GM12878 (cell line): Measurements from ENCODE around the gene MEI1. TPM values are rescaled to one million over a fixed set of nuclear protein-coding genes. Genes with fewer than 3 reads are reported as not detected.

Experiments used
- ATAC-seq: fragments of 200-7000 bp; cut with Tn5 transposase; 3 replicates; pipeline ENCODE4 v1.9.1; 2020; ENCODE audit warnings: mild to moderate bottlenecking, moderate library complexity
- BruUV-seq: library from RNA; stranded (reverse); fragments of 400-500 nt; replicated peaks from 2 replicates; lab custom pipeline; 2021; lab: Mats Ljungman, UMichigan
- CTCF ChIA-PET: fragments of 300-600 bp; sonication (Branson Sonifier 250); formaldehyde crosslinking; extraction: SDS; loops from one replicate; lab custom pipeline; 2021; ENCODE audit warnings: inconsistent platforms; lab: Yijun Ruan, JAX
- POLR2A ChIA-PET: fragments of 350-600 bp; formaldehyde crosslinking; extraction: SDS; loops from one replicate; lab custom pipeline; 2021; ENCODE audit warnings: inconsistent platforms; lab: Charles Lee
- RAD21 ChIA-PET: fragments of 300-600 bp; sonication (Branson Sonifier 250); formaldehyde crosslinking; loops from one replicate; lab custom pipeline; 2023; ENCODE audit warnings: antibody characterized with exemption; ENCODE audit not compliant: unreplicated experiment; lab: Charles Lee
- SMC1A ChIA-PET: fragments of 300-600 bp; sonication (Branson Sonifier 250); formaldehyde crosslinking; loops from one replicate; lab custom pipeline; 2023; ENCODE audit not compliant: unreplicated experiment, uncharacterized antibody; lab: Charles Lee
- DNase-seq: peaks from one replicate; pipeline ENCODE4 v3.0.0-alpha.2; 2011; ENCODE audit warnings: low read depth, low spot score
- FAIRE-seq: peaks from 3 replicates; lab custom pipeline; 2011; peaks lifted over from hg19 to GRCh38; lab: Jason Lieb, UNC
- H2AFZ ChIP-seq: 2 replicates; pipeline ENCODE4 v1.6.0; 2011; ENCODE audit warnings: low read depth, low read length, control low read depth; ENCODE audit not compliant: control insufficient read depth
- H3K27ac ChIP-seq: 2 replicates; pipeline ENCODE4 v1.5.1; 2011; ENCODE audit warnings: control low read depth; ENCODE audit not compliant: control insufficient read depth, insufficient read depth
- H3K27me3 ChIP-seq, 2 experiments: replicated peaks in 1 of 2; 2 replicates each; pipeline versions ENCODE4 v1.6.0 to v1.6.1; 2011; ENCODE audit warnings: low read length in 1 of 2; ENCODE audit not compliant: control insufficient read depth in 2 of 2, insufficient read depth in 2 of 2
- H3K36me3 ChIP-seq, 2 experiments: 2 replicates each; pipeline ENCODE4 v1.5.1; 2011; ENCODE audit warnings: low read length in 1 of 2; ENCODE audit not compliant: control insufficient read depth in 2 of 2, insufficient read depth in 2 of 2
- H3K4me1 ChIP-seq: 2 replicates; pipeline ENCODE4 v1.6.1; 2011; ENCODE audit warnings: mild to moderate bottlenecking, low read length, moderate library complexity, mixed read lengths; ENCODE audit not compliant: control insufficient read depth, insufficient read depth
- H3K4me2 ChIP-seq: 2 replicates; pipeline ENCODE4 v1.6.0; 2011; ENCODE audit warnings: control low read depth; ENCODE audit not compliant: control insufficient read depth, insufficient read depth
- H3K4me3 ChIP-seq: fragments of 200-600 bp; sonication (generic); 2 replicates; pipeline ENCODE4 v1.5.1; 2016
- H3K79me2 ChIP-seq: 2 replicates; pipeline ENCODE4 v1.6.0; 2011; ENCODE audit warnings: low read length; ENCODE audit not compliant: control insufficient read depth, insufficient read depth
- H3K9ac ChIP-seq: 2 replicates; pipeline ENCODE4 v1.8.0; 2011; ENCODE audit warnings: low read length, control low read depth, mixed read lengths; ENCODE audit not compliant: control insufficient read depth, insufficient read depth
- H3K9me3 ChIP-seq: replicated peaks from 3 replicates; pipeline ENCODE4 v1.5.1; 2011; ENCODE audit warnings: mild to moderate bottlenecking, low read length; ENCODE audit not compliant: control insufficient read depth, insufficient read depth
- H4K20me1 ChIP-seq: 2 replicates; pipeline ENCODE4 v1.6.0; 2011; ENCODE audit not compliant: control insufficient read depth, insufficient read depth
- EZH2 ChIP-seq: IDR thresholded peaks from 2 replicates; pipeline ENCODE4 v1.6.1; 2012; ENCODE audit warnings: low read depth, mild to moderate bottlenecking, control low read depth, inconsistent platforms, low read length, borderline replicate concordance; ENCODE audit not compliant: control insufficient read depth
- FOS ChIP-seq: IDR thresholded peaks from 3 replicates; pipeline ENCODE4 v1.6.1; 2011; ENCODE audit warnings: borderline replicate concordance; ENCODE audit not compliant: insufficient read length; ENCODE audit errors: extremely low read depth
- GABPA ChIP-seq: IDR thresholded peaks from 2 replicates; pipeline ENCODE4 v1.6.1; 2014; ENCODE audit warnings: antibody characterized with exemption, low read depth, mild to moderate bottlenecking, inconsistent platforms
- SIX5 ChIP-seq: IDR thresholded peaks from 2 replicates; pipeline ENCODE4 v1.6.1; 2011; ENCODE audit warnings: mild to moderate bottlenecking, low read depth, low read length, moderate library complexity; ENCODE audit not compliant: severe bottlenecking
- TCF12 ChIP-seq: IDR thresholded peaks from 2 replicates; pipeline ENCODE4 v1.6.1; 2011; ENCODE audit warnings: low read depth, mild to moderate bottlenecking, low read length
- WGBS: methylation state at CpG from one replicate; pipeline ENCODE4 v1.1.6; 2016; ENCODE audit warnings: low lambda C conversion rate; ENCODE audit not compliant: insufficient replicate concordance, insufficient coverage; ENCODE audit errors: missing lambda C conversion rate; 5-methylcytosine and 5-hydroxymethylcytosine counted together
- in situ Hi-C: fragments of 300-500 bp; cut with MboI; formaldehyde crosslinking; loops from 9 replicates; pipeline ENCODE4 v1.14.3; 2018; ENCODE audit warnings: mixed read lengths
- intact Hi-C: fragments of 100-400 bp; cut with micrococcal nuclease; formaldehyde crosslinking; loops from one replicate; pipeline ENCODE4 v1.14.2; 2022; ENCODE audit not compliant: unreplicated experiment
- polyA plus RNA-seq, 11 experiments: library from polyadenylated mRNA; depleted of rRNA in 4 of 11; unstranded in 6 of 11; stranded (reverse) in 5 of 11; fragments of >200 nt; fragmentation: Nextera tagmentation in 4 of 11; fragmentation: Illumina TruSeq in 1 of 11; extraction: Ambion mirVana in 4 of 11; extraction: Trizol in 1 of 11; gene quantifications; 1 replicate in 1 of 11; 2 replicates in 10 of 11; pipeline versions ENCODE4 v1.2.1 to v1.2.3, GENCODE V29; 2011 to 2016; ENCODE audit warnings: inconsistent platforms in 2 of 11, missing spikeins in 2 of 11, low read depth in 1 of 11
- total RNA-seq, 4 experiments: library from RNA; depleted of rRNA in 3 of 4; stranded (reverse); fragments of >200 nt in 3 of 4; fragmentation: Illumina TruSeq in 1 of 4; extraction: Trizol in 1 of 4; gene quantifications; 2 replicates each; pipeline versions ENCODE4 v1.2.1 to v1.2.3, GENCODE V29; 2013 to 2021
- TF ChIP-seq, protein P1 (sequence below): fragments of 450-650 bp; IDR thresholded peaks from 2 replicates; pipeline ENCODE4 v1.6.1; 2017; ENCODE audit warnings: antibody characterized with exemption, mild to moderate bottlenecking, moderate library complexity
- TF ChIP-seq, protein P2 (sequence below): fragments of 450-650 bp; IDR thresholded peaks from 2 replicates; pipeline ENCODE4 v1.6.1; 2017; ENCODE audit warnings: mild to moderate bottlenecking
- TF ChIP-seq, protein P3 (sequence below): fragments of 450-650 bp; IDR thresholded peaks from 2 replicates; pipeline ENCODE4 v1.6.1; 2017; ENCODE audit warnings: mild to moderate bottlenecking, moderate library complexity
- TF ChIP-seq, protein P4 (sequence below): IDR thresholded peaks from 2 replicates; pipeline ENCODE4 v1.6.1; 2011; ENCODE audit warnings: low read depth, mild to moderate bottlenecking, low read length, moderate library complexity, borderline replicate concordance; ENCODE audit errors: extremely low read depth

Gene MEI1
- total and polyA plus RNA-seq, 10 of the 15 experiments (the other 5 are each of a cell fraction or from before 2014, with no cell fraction given), result 27.9 to 48.9 (median 35.8) TPM

DNA sequence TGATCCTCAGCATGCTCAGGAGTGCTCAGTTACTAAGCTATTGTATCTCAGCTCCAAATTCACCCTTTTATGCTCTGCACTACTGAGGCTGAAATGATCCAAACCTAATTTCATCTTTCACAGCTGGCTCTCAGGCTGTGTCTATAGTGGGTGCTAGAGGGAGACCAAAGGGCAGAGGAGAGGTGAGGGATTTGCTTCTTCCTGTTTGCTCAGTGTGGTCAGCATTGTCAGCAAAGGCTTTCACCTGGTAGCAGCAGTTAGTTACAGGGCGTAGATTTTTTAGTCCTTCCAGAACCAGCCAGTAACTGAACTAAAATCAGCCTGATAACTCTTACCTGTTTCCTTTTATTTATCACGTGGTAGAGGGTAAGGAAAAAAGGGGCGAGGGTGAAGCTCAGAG is 45.0 kb upstream of the MEI1 start:
- DNase-seq, result no peak
- TF ChIP-seq SIX5, result no peak
- TF ChIP-seq EZH2, result no peak
- TF ChIP-seq, protein P1, sequence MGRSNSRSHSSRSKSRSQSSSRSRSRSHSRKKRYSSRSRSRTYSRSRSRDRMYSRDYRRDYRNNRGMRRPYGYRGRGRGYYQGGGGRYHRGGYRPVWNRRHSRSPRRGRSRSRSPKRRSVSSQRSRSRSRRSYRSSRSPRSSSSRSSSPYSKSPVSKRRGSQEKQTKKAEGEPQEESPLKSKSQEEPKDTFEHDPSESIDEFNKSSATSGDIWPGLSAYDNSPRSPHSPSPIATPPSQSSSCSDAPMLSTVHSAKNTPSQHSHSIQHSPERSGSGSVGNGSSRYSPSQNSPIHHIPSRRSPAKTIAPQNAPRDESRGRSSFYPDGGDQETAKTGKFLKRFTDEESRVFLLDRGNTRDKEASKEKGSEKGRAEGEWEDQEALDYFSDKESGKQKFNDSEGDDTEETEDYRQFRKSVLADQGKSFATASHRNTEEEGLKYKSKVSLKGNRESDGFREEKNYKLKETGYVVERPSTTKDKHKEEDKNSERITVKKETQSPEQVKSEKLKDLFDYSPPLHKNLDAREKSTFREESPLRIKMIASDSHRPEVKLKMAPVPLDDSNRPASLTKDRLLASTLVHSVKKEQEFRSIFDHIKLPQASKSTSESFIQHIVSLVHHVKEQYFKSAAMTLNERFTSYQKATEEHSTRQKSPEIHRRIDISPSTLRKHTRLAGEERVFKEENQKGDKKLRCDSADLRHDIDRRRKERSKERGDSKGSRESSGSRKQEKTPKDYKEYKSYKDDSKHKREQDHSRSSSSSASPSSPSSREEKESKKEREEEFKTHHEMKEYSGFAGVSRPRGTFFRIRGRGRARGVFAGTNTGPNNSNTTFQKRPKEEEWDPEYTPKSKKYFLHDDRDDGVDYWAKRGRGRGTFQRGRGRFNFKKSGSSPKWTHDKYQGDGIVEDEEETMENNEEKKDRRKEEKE, result no peak
- TF ChIP-seq GABPA, result no peak
- TF ChIP-seq, protein P2, sequence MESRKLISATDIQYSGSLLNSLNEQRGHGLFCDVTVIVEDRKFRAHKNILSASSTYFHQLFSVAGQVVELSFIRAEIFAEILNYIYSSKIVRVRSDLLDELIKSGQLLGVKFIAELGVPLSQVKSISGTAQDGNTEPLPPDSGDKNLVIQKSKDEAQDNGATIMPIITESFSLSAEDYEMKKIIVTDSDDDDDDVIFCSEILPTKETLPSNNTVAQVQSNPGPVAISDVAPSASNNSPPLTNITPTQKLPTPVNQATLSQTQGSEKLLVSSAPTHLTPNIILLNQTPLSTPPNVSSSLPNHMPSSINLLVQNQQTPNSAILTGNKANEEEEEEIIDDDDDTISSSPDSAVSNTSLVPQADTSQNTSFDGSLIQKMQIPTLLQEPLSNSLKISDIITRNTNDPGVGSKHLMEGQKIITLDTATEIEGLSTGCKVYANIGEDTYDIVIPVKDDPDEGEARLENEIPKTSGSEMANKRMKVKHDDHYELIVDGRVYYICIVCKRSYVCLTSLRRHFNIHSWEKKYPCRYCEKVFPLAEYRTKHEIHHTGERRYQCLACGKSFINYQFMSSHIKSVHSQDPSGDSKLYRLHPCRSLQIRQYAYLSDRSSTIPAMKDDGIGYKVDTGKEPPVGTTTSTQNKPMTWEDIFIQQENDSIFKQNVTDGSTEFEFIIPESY, result no peak
- no peak for TF ChIP-seq TCF12
- TF ChIP-seq, protein P3, sequence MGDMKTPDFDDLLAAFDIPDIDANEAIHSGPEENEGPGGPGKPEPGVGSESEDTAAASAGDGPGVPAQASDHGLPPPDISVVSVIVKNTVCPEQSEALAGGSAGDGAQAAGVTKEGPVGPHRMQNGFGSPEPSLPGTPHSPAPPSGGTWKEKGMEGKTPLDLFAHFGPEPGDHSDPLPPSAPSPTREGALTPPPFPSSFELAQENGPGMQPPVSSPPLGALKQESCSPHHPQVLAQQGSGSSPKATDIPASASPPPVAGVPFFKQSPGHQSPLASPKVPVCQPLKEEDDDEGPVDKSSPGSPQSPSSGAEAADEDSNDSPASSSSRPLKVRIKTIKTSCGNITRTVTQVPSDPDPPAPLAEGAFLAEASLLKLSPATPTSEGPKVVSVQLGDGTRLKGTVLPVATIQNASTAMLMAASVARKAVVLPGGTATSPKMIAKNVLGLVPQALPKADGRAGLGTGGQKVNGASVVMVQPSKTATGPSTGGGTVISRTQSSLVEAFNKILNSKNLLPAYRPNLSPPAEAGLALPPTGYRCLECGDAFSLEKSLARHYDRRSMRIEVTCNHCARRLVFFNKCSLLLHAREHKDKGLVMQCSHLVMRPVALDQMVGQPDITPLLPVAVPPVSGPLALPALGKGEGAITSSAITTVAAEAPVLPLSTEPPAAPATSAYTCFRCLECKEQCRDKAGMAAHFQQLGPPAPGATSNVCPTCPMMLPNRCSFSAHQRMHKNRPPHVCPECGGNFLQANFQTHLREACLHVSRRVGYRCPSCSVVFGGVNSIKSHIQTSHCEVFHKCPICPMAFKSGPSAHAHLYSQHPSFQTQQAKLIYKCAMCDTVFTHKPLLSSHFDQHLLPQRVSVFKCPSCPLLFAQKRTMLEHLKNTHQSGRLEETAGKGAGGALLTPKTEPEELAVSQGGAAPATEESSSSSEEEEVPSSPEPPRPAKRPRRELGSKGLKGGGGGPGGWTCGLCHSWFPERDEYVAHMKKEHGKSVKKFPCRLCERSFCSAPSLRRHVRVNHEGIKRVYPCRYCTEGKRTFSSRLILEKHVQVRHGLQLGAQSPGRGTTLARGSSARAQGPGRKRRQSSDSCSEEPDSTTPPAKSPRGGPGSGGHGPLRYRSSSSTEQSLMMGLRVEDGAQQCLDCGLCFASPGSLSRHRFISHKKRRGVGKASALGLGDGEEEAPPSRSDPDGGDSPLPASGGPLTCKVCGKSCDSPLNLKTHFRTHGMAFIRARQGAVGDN, result no peak
- TF ChIP-seq FOS, result no peak
- TF ChIP-seq, protein P4, sequence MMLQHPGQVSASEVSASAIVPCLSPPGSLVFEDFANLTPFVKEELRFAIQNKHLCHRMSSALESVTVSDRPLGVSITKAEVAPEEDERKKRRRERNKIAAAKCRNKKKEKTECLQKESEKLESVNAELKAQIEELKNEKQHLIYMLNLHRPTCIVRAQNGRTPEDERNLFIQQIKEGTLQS, result no peak
- no peaks in the 10 kb centered on the region for H3K27me3 ChIP-seq
- WGBS, result 86% methylated on average over 3 of the region's 3 CpGs
- no peak overlapping the region for H3K4me2 ChIP-seq
- no peak for ATAC-seq
- FAIRE-seq, result no peak
- no peak overlapping the region for H3K4me3 ChIP-seq
- H3K27ac ChIP-seq, result no peak overlapping the region
- ChIA-PET POLR2A (interaction anchor here (0.5 to 1.0 kb wide), 3 partner anchors 16 to 73 kb away, joined by 3 to 6 read pairs (median 4); no protein-coding TSS in a partner anchor), CTCF (interaction anchor here (0.9 to 3.6 kb wide), 3 partner anchors 12 to 93 kb away, joined by 3 to 24 read pairs (median 3); no protein-coding TSS in a partner anchor), SMC1A (interaction anchor here (0.6 to 1.4 kb wide), 2 partner anchors 13 to 16 kb away, joined by 3 read pairs; no protein-coding TSS in a partner anchor), RAD21 (no interaction called here)
- H3K9me3 ChIP-seq, result no peaks in the 10 kb centered on the region
- H4K20me1 ChIP-seq, result no peaks in the 10 kb centered on the region
- no peak overlapping the region for H2AFZ ChIP-seq
- in situ Hi-C loops, result no loop called here
- H3K4me1 ChIP-seq, result no peaks in the 10 kb centered on the region
- intact Hi-C loops, result no loop called here
- peaks cover 22 to 56% of the 10 kb centered on the region in 2 experiments for H3K36me3 ChIP-seq
- H3K9ac ChIP-seq, result no peak overlapping the region
- H3K79me2 ChIP-seq, result no peaks in the 10 kb centered on the region
- BruUV-seq, result no TSS peak
